CD4-positive, alpha-beta T cell treated with Interferon gamma for 1 hour (primary cell): Measurements from ENCODE around the gene GIPC1.

Experiments used
- DNase-seq: peaks from one replicate; pipeline ENCODE4 v3.0.0-alpha.2; 2020

GIPC1 gene

GRCh38 chr19:14432791-14433553 is 63.0 kb downstream of the GIPC1 start, which contains the start of gene PKN1:
Gene PKN1, plus strand, starts transcription at chr19:14433306. Its CDS starts 216 bp downstream, at chr19:14433522.
- peak; percentile 41 for DNase-seq

- DNase-seq: no peak
Observed at GRCh38 chr19:14430712-14431111, 65.2 kb downstream of the GIPC1 start.

- DNase-seq: no peak
Observed at GRCh38 chr19:14428882-14429416, 67.0 kb downstream of the GIPC1 start.
